HepG2 (cell line): ENCODE results near the gene BAIAP3. TPM values are rescaled to one million over a fixed set of nuclear protein-coding genes. Genes with fewer than 3 reads are reported as not detected.

Experiments
- CHD2 ChIP-seq: IDR thresholded peaks from 2 replicates; pipeline ENCODE4 v1.6.1; 2011; ENCODE audit warnings: low read depth, low read length, improper control_type of control experiment
- CREB1 ChIP-seq, 2 experiments: fragments of 450-650 bp in 1 of 2; IDR thresholded peaks; 2 replicates each; pipeline ENCODE4 v1.6.1; 2016 to 2017; ENCODE audit warnings: control low read depth in 1 of 2, mild to moderate bottlenecking in 1 of 2, missing compliant biosample characterization in 1 of 2, missing genetic modification characterization in 1 of 2
- DR1 ChIP-seq: sonication (generic); formaldehyde crosslinking; IDR thresholded peaks from 2 replicates; pipeline ENCODE4 v1.8.0; 2021; ENCODE audit warnings: mild to moderate bottlenecking, missing genetic modification reagents, inconsistent platforms
- FOXM1 ChIP-seq: sonication (generic); formaldehyde crosslinking; IDR thresholded peaks from 2 replicates; pipeline ENCODE4 v1.5.0; 2020; ENCODE audit warnings: missing genetic modification reagents
- HDAC2 ChIP-seq: sonication (generic); formaldehyde crosslinking; IDR thresholded peaks from 2 replicates; pipeline ENCODE4 v1.4.0; 2020; ENCODE audit warnings: missing genetic modification reagents
- LCORL ChIP-seq, 2 experiments: fragments of 450-650 bp in 1 of 2; sonication (generic) in 1 of 2; formaldehyde crosslinking in 1 of 2; IDR thresholded peaks; 2 replicates each; pipeline versions ENCODE4 v1.5.0 to v1.6.1; 2017 to 2020; ENCODE audit warnings: antibody characterized with exemption in 1 of 2, missing genetic modification reagents in 1 of 2
- MAFF ChIP-seq: IDR thresholded peaks from 2 replicates; pipeline ENCODE4 v1.6.1; 2011; ENCODE audit warnings: low read depth, low read length, improper control_type of control experiment
- MAZ ChIP-seq, 2 experiments: sonication (generic) in 1 of 2; formaldehyde crosslinking in 1 of 2; IDR thresholded peaks; 2 replicates each; pipeline versions ENCODE4 v1.5.0 to v1.6.1; 2012 to 2020; ENCODE audit warnings: low read depth in 2 of 2, mild to moderate bottlenecking in 2 of 2, borderline replicate concordance in 1 of 2, improper control_type of control experiment in 1 of 2, low read length in 1 of 2, missing genetic modification reagents in 1 of 2, moderate library complexity in 1 of 2
- MXI1 ChIP-seq: IDR thresholded peaks from 3 replicates; pipeline ENCODE4 v1.6.1; 2012; ENCODE audit warnings: low read depth, low read length, inconsistent platforms, borderline replicate concordance
- NFIC ChIP-seq: IDR thresholded peaks from 2 replicates; pipeline ENCODE4 v1.6.1; 2012; ENCODE audit warnings: mild to moderate bottlenecking, low read length, inconsistent platforms
- SOX6 ChIP-seq, 2 experiments: fragments of 450-650 bp in 1 of 2; sonication (generic) in 1 of 2; formaldehyde crosslinking in 1 of 2; IDR thresholded peaks; 2 replicates each; pipeline versions ENCODE4 v1.4.0 to v1.6.1; 2017 to 2020; ENCODE audit warnings: antibody characterized with exemption in 1 of 2, mild to moderate bottlenecking in 1 of 2, missing genetic modification reagents in 1 of 2
- STAT5B ChIP-seq: sonication (generic); formaldehyde crosslinking; IDR thresholded peaks from 2 replicates; pipeline ENCODE4 v1.4.0; 2020; ENCODE audit warnings: missing genetic modification reagents
- ZFP37 ChIP-seq: sonication (generic); formaldehyde crosslinking; IDR thresholded peaks from 2 replicates; pipeline ENCODE4 v1.4.0; 2020; ENCODE audit warnings: missing genetic modification reagents, borderline replicate concordance
- ZNF205 ChIP-seq: IDR thresholded peaks from 2 replicates; pipeline ENCODE4 v1.6.1; 2018; ENCODE audit warnings: missing biosample characterization, missing genetic modification reagents
- ZNF264 ChIP-seq: sonication (generic); formaldehyde crosslinking; IDR thresholded peaks from 2 replicates; pipeline ENCODE4 v1.4.0; 2020; ENCODE audit warnings: missing genetic modification reagents
- ZNF350 ChIP-seq: sonication (generic); formaldehyde crosslinking; IDR thresholded peaks from 2 replicates; pipeline ENCODE4 v1.4.0; 2020; ENCODE audit warnings: mild to moderate bottlenecking, low read depth, missing genetic modification reagents, borderline replicate concordance
- ZNF564 ChIP-seq: sonication (generic); formaldehyde crosslinking; IDR thresholded peaks from 2 replicates; pipeline ENCODE4 v1.8.1; 2023; ENCODE audit warnings: mild to moderate bottlenecking, missing genetic modification reagents
- ZSCAN31 ChIP-seq: sonication (generic); formaldehyde crosslinking; IDR thresholded peaks from 2 replicates; pipeline ENCODE4 v1.5.0; 2020; ENCODE audit warnings: low read depth, mild to moderate bottlenecking, missing genetic modification reagents
- polyA plus RNA-seq, 8 experiments: library from polyadenylated mRNA; depleted of rRNA in 3 of 8; stranded (reverse) in 7 of 8; unstranded in 1 of 8; fragments of >200 nt; fragmentation: Illumina TruSeq in 4 of 8; extraction: Trizol in 4 of 8; gene quantifications; 2 replicates each; pipeline versions ENCODE4 v1.2.1 to v1.2.3, GENCODE V29; 2011 to 2016; ENCODE audit warnings: low read depth in 4 of 8, missing spikeins in 1 of 8, mixed read lengths in 1 of 8; ENCODE audit not compliant: insufficient read depth in 1 of 8
- total RNA-seq, 5 experiments: library from RNA; depleted of rRNA; stranded (reverse); fragments of >200 nt; fragmentation: Illumina TruSeq; extraction: Trizol; gene quantifications; 2 replicates each; pipeline ENCODE4 v1.2.3, GENCODE V29; 2016; ENCODE audit warnings: low read depth in 1 of 5
- TF ChIP-seq, protein P1 (sequence below): sonication (generic); formaldehyde crosslinking; IDR thresholded peaks from 2 replicates; pipeline ENCODE4 v1.4.0; 2020; ENCODE audit warnings: missing genetic modification reagents
- TF ChIP-seq, protein P2 (sequence below): sonication (generic); formaldehyde crosslinking; IDR thresholded peaks from 2 replicates; pipeline ENCODE4 v1.8.0; 2022; ENCODE audit warnings: mild to moderate bottlenecking, missing genetic modification reagents, borderline replicate concordance
- TF ChIP-seq, protein P3 (sequence below): sonication (generic); formaldehyde crosslinking; IDR thresholded peaks from 2 replicates; pipeline ENCODE4 v1.5.0; 2020; ENCODE audit warnings: missing genetic modification reagents

Gene BAIAP3
- total and polyA plus RNA-seq, 2 of the 13 experiments (the other 11 are each of a cell fraction or from before 2014, with no cell fraction given): 3.2 to 5.7 TPM

DNA sequence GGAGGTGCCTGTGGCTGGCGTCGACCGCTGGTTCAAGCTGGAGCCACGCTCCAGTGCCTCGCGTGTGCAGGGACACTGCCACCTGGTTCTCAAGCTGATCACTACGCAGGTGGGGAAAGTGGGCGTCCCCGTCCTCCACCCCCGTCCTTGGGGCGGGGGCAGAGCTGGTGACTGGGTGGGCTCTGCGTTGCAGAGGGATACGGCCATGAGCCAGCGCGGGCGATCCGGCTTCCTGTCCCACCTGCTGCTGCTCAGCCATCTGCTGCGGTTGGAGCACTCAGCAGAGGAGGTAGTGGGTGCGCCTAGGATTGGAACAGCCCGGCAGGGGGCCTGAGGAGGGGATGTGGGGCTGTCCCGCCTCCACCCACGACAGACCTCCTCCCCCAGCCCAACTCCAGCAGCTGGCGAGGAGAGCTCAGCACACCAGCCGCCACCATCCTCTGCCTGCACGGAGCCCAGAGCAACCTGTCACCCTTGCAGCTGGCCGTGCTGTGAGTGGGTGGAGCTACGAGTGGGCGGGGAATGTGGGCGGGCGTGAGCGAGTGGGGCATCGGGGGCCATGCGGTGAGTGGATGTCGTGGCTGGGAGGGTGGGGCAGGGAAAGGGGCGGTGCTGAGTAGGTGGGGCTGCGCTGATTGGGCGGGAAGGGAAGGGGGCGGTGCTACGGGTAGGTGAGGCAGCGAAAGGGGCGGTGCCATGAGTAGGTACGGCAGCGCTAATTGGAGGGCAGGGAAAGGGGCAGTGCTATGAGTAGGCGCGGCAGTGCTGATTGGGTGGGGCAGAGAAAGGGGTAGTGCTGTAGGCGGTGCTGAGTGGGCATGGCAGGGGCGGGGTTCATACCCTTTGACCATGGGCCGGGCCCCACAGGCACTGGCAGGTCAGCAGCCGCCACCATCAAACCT, 9.3 kb downstream of the BAIAP3 start (continued):
- TF ChIP-seq, protein P1, sequence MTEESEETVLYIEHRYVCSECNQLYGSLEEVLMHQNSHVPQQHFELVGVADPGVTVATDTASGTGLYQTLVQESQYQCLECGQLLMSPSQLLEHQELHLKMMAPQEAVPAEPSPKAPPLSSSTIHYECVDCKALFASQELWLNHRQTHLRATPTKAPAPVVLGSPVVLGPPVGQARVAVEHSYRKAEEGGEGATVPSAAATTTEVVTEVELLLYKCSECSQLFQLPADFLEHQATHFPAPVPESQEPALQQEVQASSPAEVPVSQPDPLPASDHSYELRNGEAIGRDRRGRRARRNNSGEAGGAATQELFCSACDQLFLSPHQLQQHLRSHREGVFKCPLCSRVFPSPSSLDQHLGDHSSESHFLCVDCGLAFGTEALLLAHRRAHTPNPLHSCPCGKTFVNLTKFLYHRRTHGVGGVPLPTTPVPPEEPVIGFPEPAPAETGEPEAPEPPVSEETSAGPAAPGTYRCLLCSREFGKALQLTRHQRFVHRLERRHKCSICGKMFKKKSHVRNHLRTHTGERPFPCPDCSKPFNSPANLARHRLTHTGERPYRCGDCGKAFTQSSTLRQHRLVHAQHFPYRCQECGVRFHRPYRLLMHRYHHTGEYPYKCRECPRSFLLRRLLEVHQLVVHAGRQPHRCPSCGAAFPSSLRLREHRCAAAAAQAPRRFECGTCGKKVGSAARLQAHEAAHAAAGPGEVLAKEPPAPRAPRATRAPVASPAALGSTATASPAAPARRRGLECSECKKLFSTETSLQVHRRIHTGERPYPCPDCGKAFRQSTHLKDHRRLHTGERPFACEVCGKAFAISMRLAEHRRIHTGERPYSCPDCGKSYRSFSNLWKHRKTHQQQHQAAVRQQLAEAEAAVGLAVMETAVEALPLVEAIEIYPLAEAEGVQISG (CRISPR knock-in tag): no peak; the same call in 1 of the 2 replicates
- TF ChIP-seq MAFF (peak; percentile 58), CHD2 (no peak), MXI1 (peak; percentile 91; the same call in 1 of the 3 replicates), ZNF564 (CRISPR knock-in tag) (no peak), ZNF205 (CRISPR knock-in tag) (no peak), LCORL (IDR thresholded peaks at IDR 0.05) (no peak), LCORL (CRISPR knock-in tag; IDR thresholded peaks at IDR 0.05) (no peak), MAZ (IDR thresholded peaks at IDR 0.05; ENCODE audit: borderline replicate concordance, low read depth, low read length) (peak; percentile 88), MAZ (CRISPR knock-in tag; IDR thresholded peaks at IDR 0.05; ENCODE audit: low read depth) (0 out of 2 replicates have a peak, but pooled peaks have one; percentile 49), DR1 (CRISPR knock-in tag) (peak; percentile 95), ZFP37 (no peak), CREB1 (IDR thresholded peaks at IDR 0.05) (peak; percentile 83), CREB1 (CRISPR knock-in tag; IDR thresholded peaks at IDR 0.05) (no peak), ZNF350 (CRISPR knock-in tag) (peak; percentile 46; the same call in 1 of the 2 replicates), ZSCAN31 (CRISPR knock-in tag) (no peak), STAT5B (no peak), ZNF264 (CRISPR knock-in tag) (no peak), FOXM1 (no peak), HDAC2 (0 out of 2 replicates have a peak, but pooled peaks have one; percentile 25), SOX6 (IDR thresholded peaks at IDR 0.05) (no peak), SOX6 (CRISPR knock-in tag; IDR thresholded peaks at IDR 0.05) (no peak), NFIC (no peak)
- TF ChIP-seq, protein P2, sequence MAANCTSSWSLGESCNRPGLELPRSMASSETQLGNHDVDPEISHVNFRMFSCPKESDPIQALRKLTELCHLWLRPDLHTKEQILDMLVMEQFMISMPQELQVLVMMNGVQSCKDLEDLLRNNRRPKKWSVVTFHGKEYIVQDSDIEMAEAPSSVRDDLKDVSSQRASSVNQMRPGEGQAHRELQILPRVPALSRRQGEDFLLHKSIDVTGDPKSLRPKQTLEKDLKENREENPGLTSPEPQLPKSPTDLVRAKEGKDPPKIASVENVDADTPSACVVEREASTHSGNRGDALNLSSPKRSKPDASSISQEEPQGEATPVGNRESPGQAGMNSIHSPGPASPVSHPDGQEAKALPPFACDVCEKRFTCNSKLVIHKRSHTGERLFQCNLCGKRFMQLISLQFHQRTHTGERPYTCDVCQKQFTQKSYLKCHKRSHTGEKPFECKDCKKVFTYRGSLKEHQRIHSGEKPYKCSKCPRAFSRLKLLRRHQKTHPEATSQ (CRISPR knock-in tag): no peak
- TF ChIP-seq, protein P3, sequence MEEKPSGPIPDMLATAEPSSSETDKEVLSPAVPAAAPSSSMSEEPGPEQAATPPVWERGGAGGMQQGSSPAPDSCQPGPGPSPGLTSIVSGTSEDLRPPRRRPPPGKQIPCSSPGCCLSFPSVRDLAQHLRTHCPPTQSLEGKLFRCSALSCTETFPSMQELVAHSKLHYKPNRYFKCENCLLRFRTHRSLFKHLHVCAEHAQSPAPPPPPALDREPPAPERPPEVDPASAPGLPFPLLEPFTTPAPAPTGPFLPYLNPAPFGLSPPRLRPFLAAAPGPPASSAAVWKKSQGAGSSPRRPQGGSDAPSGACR (CRISPR knock-in tag): 0 out of 2 replicates have a peak, but pooled peaks have one; percentile 17
